ENCODE results near the gene ZDHHC16. TPM values are rescaled to one million over a fixed set of nuclear protein-coding genes. Genes with fewer than 3 reads are reported as not detected.

The ZDHHC16 gene
- total RNA-seq, 6 experiments from 2014 or later: 15.8 to 27.0 (median 22.8) TPM

DNA sequence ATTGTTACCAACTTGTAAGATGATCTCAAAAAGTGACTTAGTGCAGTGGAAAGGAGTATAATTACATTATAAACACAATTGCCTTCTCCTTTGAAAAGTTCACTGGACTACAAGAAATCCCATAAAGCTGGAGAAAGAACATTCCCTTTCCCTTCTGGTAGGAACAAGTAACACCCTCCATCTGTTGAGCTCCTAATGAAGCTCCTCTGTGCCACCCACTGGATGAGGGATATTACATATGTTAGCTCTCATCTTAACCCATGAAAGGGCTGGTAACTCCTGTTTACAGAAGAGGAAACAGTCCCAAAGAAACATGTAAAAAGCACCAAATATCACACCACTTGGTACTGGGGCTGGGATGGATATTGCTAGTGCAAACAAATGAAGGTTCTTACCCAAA lies 11.9 kb upstream of the ZDHHC16 start:
- H3K27me3 ChIP-seq: no peaks in the 10 kb centered on the region
- DNase-seq (no peak), ATAC-seq (peak in 1 of 4 donors; percentile 15)
- no peak overlapping the region for H3K4me3 ChIP-seq
- TF ChIP-seq, protein P1, sequence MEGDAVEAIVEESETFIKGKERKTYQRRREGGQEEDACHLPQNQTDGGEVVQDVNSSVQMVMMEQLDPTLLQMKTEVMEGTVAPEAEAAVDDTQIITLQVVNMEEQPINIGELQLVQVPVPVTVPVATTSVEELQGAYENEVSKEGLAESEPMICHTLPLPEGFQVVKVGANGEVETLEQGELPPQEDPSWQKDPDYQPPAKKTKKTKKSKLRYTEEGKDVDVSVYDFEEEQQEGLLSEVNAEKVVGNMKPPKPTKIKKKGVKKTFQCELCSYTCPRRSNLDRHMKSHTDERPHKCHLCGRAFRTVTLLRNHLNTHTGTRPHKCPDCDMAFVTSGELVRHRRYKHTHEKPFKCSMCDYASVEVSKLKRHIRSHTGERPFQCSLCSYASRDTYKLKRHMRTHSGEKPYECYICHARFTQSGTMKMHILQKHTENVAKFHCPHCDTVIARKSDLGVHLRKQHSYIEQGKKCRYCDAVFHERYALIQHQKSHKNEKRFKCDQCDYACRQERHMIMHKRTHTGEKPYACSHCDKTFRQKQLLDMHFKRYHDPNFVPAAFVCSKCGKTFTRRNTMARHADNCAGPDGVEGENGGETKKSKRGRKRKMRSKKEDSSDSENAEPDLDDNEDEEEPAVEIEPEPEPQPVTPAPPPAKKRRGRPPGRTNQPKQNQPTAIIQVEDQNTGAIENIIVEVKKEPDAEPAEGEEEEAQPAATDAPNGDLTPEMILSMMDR (IDR thresholded peaks at IDR 0.05): no peak
- no peak for TF ChIP-seq POLR2A (IDR thresholded peaks at IDR 0.05)
- no peak overlapping the region for H3K27ac ChIP-seq
- intact Hi-C loops (cut with DNase I): no loop called here
- H3K36me3 ChIP-seq: peaks cover 0 to 70% (median 24%) of the 10 kb centered on the region in 4 donors
- H3K9me3 ChIP-seq: no peaks in the 10 kb centered on the region
- H3K4me1 ChIP-seq: peaks cover 0 to 9% (median 3%) of the 10 kb centered on the region in 4 donors

DNA sequence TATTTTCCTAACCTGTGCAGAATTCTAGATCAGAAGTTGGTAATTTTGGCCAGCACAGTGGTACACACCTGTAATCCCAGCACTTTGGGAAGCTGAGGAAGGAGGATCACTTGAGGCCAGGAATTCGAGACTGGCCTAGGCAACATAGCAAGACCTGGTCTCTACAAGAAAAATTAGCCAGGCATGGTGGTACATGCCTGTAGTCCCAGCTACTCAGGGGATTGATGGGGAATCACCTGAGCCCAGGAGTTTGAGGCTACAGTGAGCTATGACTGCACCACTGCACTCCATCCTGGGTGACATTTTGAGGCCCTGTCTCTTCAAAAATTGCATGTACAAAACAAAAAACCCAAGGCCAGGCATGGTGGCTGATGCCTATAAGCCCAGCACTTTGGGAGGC lies 11.4 kb upstream of the ZDHHC16 start:
- DNase-seq (no peak), ATAC-seq (no peak)
- no CpG with 5 or more reads among the region's 1 CpG for WGBS (ENCODE audit: insufficient coverage, low coverage, low lambda C conversion rate, missing lambda C conversion rate)
- TF ChIP-seq POLR2A (IDR thresholded peaks at IDR 0.05): no peak
- TF ChIP-seq, protein P1 (IDR thresholded peaks at IDR 0.05): no peak
- H3K4me1 ChIP-seq: peaks cover 0 to 6% (median 3%) of the 10 kb centered on the region in 4 donors
- peaks cover 0 to 71% (median 25%) of the 10 kb centered on the region in 4 donors for H3K36me3 ChIP-seq
- no peak overlapping the region for H3K27ac ChIP-seq
- intact Hi-C loops (cut with DNase I): no loop called here
- no peak overlapping the region for H3K4me3 ChIP-seq
- H3K9me3 ChIP-seq: no peaks in the 10 kb centered on the region
- no peaks in the 10 kb centered on the region for H3K27me3 ChIP-seq

DNA sequence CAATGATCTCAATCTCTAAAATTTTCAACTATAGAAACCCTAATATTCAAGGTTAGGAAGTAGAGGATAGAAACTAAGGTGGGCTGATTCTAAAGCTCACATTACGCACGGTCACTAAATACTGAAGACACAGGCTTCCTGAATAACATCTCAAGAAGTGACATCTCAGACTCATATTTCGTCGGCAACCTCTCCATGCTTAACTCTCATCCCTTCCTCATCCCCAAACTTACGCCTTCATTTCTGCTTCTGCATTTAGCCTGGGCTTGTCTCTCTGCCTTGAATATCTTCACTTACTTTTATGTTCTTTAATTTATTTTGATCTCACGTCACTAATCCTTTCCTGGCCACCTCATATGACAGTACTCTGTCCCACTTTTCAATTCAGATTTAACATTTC lies 10.8 kb upstream of the ZDHHC16 start:
- Histone ChIP-seq H3K9me3 (no peaks in the 10 kb centered on the region), H3K27ac (no peak overlapping the region), H3K4me3 (no peak overlapping the region), H3K36me3 (peaks cover 0 to 67% (median 25%) of the 10 kb centered on the region in 4 donors), H3K4me1 (no peaks in the 10 kb centered on the region), H3K27me3 (no peaks in the 10 kb centered on the region)
- TF ChIP-seq POLR2A (IDR thresholded peaks at IDR 0.05): no peak
- TF ChIP-seq, protein P1 (IDR thresholded peaks at IDR 0.05): no peak
- intact Hi-C loops (cut with DNase I): no loop called here
- ATAC-seq (no peak), DNase-seq (no peak)
- WGBS (ENCODE audit: insufficient coverage, low coverage, low lambda C conversion rate, missing lambda C conversion rate): 93% methylated on average over 6 of the region's 6 CpGs

DNA sequence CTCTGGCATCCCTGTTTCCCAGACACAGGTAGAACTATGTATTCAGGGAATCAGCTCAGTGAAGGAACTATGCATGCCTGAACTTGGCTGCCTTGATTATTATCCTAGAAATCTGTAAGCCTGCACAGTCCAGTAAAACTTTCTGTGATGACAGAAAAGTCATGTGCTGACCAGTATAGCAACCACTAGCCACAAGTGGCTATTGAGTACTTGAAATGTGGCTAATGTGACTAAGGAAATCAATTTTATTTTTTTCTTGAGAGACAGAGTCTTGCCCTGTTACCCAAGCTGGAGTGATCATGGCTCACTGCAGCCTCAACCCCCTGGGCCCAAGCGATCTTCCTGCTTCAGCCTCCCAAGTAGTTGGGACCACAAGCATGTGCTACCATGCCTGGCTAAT lies 3.7 kb upstream of the ZDHHC16 start:
- ATAC-seq (no peak), DNase-seq (no peak)
- 88% methylated on average over 1 of the region's 1 CpG for WGBS (ENCODE audit: insufficient coverage, low coverage, low lambda C conversion rate, missing lambda C conversion rate)
- intact Hi-C loops (cut with DNase I): no loop called here
- TF ChIP-seq, protein P1 (IDR thresholded peaks at IDR 0.05): no peak
- no peak for TF ChIP-seq POLR2A (IDR thresholded peaks at IDR 0.05)
- H3K4me3 ChIP-seq: no peak overlapping the region
- H3K27ac ChIP-seq: no peak overlapping the region
- H3K27me3 ChIP-seq: no peaks in the 10 kb centered on the region
- peaks cover 0 to 32% (median 8%) of the 10 kb centered on the region in 4 donors for H3K36me3 ChIP-seq
- H3K4me1 ChIP-seq: peaks cover 0 to 14% (median 6%) of the 10 kb centered on the region in 4 donors
- H3K9me3 ChIP-seq: no peaks in the 10 kb centered on the region

DNA sequence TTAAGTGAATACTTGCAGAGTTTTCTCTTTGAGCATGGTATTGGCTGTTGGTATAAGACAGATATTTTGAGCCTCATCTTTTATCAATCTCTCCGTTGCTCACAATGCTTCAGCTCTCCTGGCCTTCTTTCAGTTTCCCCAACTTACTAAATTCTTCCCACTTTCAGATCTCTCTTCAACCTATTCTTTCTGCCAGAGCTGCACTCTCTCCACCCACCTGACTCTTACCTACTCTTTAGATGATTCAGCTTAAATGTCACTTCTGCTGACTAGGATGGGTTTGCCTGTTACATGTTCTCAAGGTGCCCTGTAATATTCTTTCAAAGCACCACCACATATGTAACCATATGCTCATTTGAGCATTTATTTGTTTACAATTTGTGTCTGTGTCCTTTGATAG lies 1.8 kb upstream of the ZDHHC16 start:
- H3K4me3 ChIP-seq: no peak overlapping the region
- no peak for DNase-seq
- peaks cover 0 to 33% (median 14%) of the 10 kb centered on the region in 4 donors for H3K4me1 ChIP-seq
- TF ChIP-seq, protein P1 (IDR thresholded peaks at IDR 0.05): no peak
- intact Hi-C loops (cut with DNase I): no loop called here
- peaks cover 0 to 17% (median 3%) of the 10 kb centered on the region in 4 donors for H3K36me3 ChIP-seq
- H3K27me3 ChIP-seq: no peaks in the 10 kb centered on the region
- H3K27ac ChIP-seq: no peak overlapping the region
- no peak for ATAC-seq
- H3K9me3 ChIP-seq: no peaks in the 10 kb centered on the region
- 82% methylated on average over 1 of the region's 1 CpG for WGBS (ENCODE audit: insufficient coverage, low coverage, low lambda C conversion rate, missing lambda C conversion rate)
